Stomach (tissue), 4 donors: ENCODE results near the gene FBXO38.

Source experiments
- CTCF ChIP-seq, 7 experiments: fragments of 450-650 bp in 4 of 7; fragments of 200-600 bp in 3 of 7; sonication (generic) in 3 of 7; IDR thresholded peaks; one replicate each; pipeline ENCODE4 v1.5.1; 2016 to 2019; ENCODE audit warnings: antibody characterized with exemption in 7 of 7, control low read depth in 2 of 7, mild to moderate bottlenecking in 1 of 7
- POLR2AphosphoS5 ChIP-seq, 3 donors: sonication (generic); formaldehyde crosslinking; IDR thresholded peaks; one replicate each; pipeline ENCODE4 v1.6.1; 2016; ENCODE audit warnings: antibody characterized with exemption in 3 of 3

GRCh38 chr5:148388696-148389095 is 4.9 kb downstream of the FBXO38 start:
- no peak for TF ChIP-seq POLR2AphosphoS5 (IDR thresholded peaks at IDR 0.05)
- TF ChIP-seq CTCF (IDR thresholded peaks at IDR 0.05): no peak
